Measurements from ENCODE around the gene PRKCE.

GRCh38 chr2:45769854-45770576, 118.5 kb downstream of the PRKCE start:
- no peak for TF ChIP-seq CTCF (conservative IDR thresholded peaks at IDR 0.05; ENCODE audit: low read length)
- no peak for TF ChIP-seq EZH2phosphoT487 (IDR thresholded peaks at IDR 0.05; ENCODE audit: borderline replicate concordance, low read depth, low read length)

Measured in OCI-LY7 (cell line).